Measurements from ENCODE around the gene ADAD2. TPM values are rescaled to one million over a fixed set of nuclear protein-coding genes. Genes with fewer than 3 reads are reported as not detected.

ADAD2 gene
- total and polyA plus RNA-seq, 4 donors: 0.14 to 0.44 (median 0.33) TPM; not detected in 1

GRCh38 chr16:84159007-84159406 lies 31.9 kb upstream of the ADAD2 start:
- peaks cover 0 to 13% (median 1%) of the 10 kb centered on the region in 4 donors for H3K27me3 ChIP-seq (ENCODE audit: control insufficient read depth in 4 of 4, insufficient read depth in 4 of 4, low read length in 3 of 4)
- no peaks in the 10 kb centered on the region for H3K36me3 ChIP-seq (ENCODE audit: control insufficient read depth in 4 of 4, insufficient read depth in 3 of 4, low read depth in 1 of 4, low read length in 3 of 4)
- H3K9ac ChIP-seq (ENCODE audit: low read depth in 1 of 2, low read length in 2 of 2): no peak overlapping the region
- no peak for DNase-seq (ENCODE audit: low spot score)
- H3K4me1 ChIP-seq (ENCODE audit: control insufficient read depth in 4 of 4, insufficient read depth in 4 of 4, low read length in 3 of 4): no peaks in the 10 kb centered on the region
- H3K4me3 ChIP-seq (ENCODE audit: low read depth in 1 of 3, low read length in 3 of 3): no peak overlapping the region
- no peaks in the 10 kb centered on the region for H3K9me3 ChIP-seq (ENCODE audit: control insufficient read depth in 4 of 4, low read length in 3 of 4)
- H3K27ac ChIP-seq (ENCODE audit: low read depth in 1 of 2, low read length in 2 of 2): no peak overlapping the region
- TF ChIP-seq FOXA1 (IDR thresholded peaks at IDR 0.05) (no peak), FOXA2 (IDR thresholded peaks at IDR 0.05) (no peak), HNF4G (IDR thresholded peaks at IDR 0.05) (no peak), EGR1 (IDR thresholded peaks at IDR 0.05; ENCODE audit: low read depth in 2 of 2) (no peak)
- TF ChIP-seq, protein P1, sequence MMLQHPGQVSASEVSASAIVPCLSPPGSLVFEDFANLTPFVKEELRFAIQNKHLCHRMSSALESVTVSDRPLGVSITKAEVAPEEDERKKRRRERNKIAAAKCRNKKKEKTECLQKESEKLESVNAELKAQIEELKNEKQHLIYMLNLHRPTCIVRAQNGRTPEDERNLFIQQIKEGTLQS (IDR thresholded peaks at IDR 0.05): no peak
- 35% methylated on average over 9 of the region's 9 CpGs for WGBS

DNA sequence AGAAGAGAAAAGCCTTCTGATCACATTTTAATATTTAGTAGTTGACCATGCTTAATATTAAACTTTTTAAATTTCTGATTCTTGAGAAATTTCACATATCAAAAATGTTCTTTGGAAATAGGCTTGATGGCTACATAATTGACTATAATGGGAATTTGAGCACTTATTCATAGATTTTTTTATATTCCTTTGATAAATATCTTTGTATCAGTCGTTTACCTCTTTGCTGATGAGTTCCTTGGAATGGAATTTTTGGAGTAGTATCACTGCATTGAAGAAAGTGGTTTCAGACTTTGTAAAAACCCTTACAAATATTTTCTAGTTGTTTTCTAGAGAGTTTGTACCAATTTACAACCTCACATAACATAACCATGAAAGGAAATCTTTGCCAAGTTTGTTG lies 31.2 kb upstream of the ADAD2 start:
- TF ChIP-seq RAD21 (IDR thresholded peaks at IDR 0.05): no peak
- TF ChIP-seq, protein P2, sequence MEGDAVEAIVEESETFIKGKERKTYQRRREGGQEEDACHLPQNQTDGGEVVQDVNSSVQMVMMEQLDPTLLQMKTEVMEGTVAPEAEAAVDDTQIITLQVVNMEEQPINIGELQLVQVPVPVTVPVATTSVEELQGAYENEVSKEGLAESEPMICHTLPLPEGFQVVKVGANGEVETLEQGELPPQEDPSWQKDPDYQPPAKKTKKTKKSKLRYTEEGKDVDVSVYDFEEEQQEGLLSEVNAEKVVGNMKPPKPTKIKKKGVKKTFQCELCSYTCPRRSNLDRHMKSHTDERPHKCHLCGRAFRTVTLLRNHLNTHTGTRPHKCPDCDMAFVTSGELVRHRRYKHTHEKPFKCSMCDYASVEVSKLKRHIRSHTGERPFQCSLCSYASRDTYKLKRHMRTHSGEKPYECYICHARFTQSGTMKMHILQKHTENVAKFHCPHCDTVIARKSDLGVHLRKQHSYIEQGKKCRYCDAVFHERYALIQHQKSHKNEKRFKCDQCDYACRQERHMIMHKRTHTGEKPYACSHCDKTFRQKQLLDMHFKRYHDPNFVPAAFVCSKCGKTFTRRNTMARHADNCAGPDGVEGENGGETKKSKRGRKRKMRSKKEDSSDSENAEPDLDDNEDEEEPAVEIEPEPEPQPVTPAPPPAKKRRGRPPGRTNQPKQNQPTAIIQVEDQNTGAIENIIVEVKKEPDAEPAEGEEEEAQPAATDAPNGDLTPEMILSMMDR (IDR thresholded peaks at IDR 0.05; ENCODE audit: low read depth, low read length, missing input control): no peak
- no peak for TF ChIP-seq JUND (IDR thresholded peaks at IDR 0.05)
- TF ChIP-seq REST (IDR thresholded peaks at IDR 0.05): no peak
- no peak for TF ChIP-seq TAF1 (conservative IDR thresholded peaks at IDR 0.05)
- no peak for TF ChIP-seq ZBTB33 (IDR thresholded peaks at IDR 0.05)
- no peaks in the 10 kb centered on the region for H3K4me1 ChIP-seq (ENCODE audit: control insufficient read depth in 4 of 4, insufficient read depth in 4 of 4, low read length in 3 of 4)
- WGBS: 55% methylated on average over 1 of the region's 1 CpG
- no peak overlapping the region for H3K9ac ChIP-seq (ENCODE audit: low read depth in 1 of 2, low read length in 2 of 2)
- no peaks in the 10 kb centered on the region for H3K9me3 ChIP-seq (ENCODE audit: control insufficient read depth in 4 of 4, low read length in 3 of 4)
- no peak overlapping the region for H3K27ac ChIP-seq (ENCODE audit: low read depth in 1 of 2, low read length in 2 of 2)
- no peak for DNase-seq (ENCODE audit: low spot score)
- H3K27me3 ChIP-seq (ENCODE audit: control insufficient read depth in 4 of 4, insufficient read depth in 4 of 4, low read length in 3 of 4): peaks cover 0 to 13% (median 1%) of the 10 kb centered on the region in 4 donors
- no peak overlapping the region for H3K4me3 ChIP-seq (ENCODE audit: low read depth in 1 of 3, low read length in 3 of 3)
- H3K36me3 ChIP-seq (ENCODE audit: control insufficient read depth in 4 of 4, insufficient read depth in 3 of 4, low read depth in 1 of 4, low read length in 3 of 4): no peaks in the 10 kb centered on the region

Measured in liver (tissue), 9 donors.